ENCODE data around the gene TPD52L2. TPM values are rescaled to one million over a fixed set of nuclear protein-coding genes. Genes with fewer than 3 reads are reported as not detected.

The TPD52L2 gene
- total RNA-seq, 6 donors from 2014 or later = 64.2 to 103 (median 79.4) TPM

GRCh38 chr20:63822276-63822696, 42.8 kb upstream of the TPD52L2 start:
- WGBS, 2 donors = 60 to 63% methylated on average over 9 to 15 of the region's 15 CpGs
- H3K27ac ChIP-seq = peak overlapping the region in 1 of 4 donors; percentile 26
- TF ChIP-seq POLR2AphosphoS5 (IDR thresholded peaks at IDR 0.05) = peak in 1 of 2 donors; percentile 35
- no peak for TF ChIP-seq POLR2A (IDR thresholded peaks at IDR 0.05)
- H3K9me3 ChIP-seq = no peaks in the 10 kb centered on the region
- peak in 1 of 2 donors; percentile 40 for DNase-seq
- peak; percentile 56 to 57 for ATAC-seq (ENCODE audit: low FRiP score in 2 of 2)
- no peaks in the 10 kb centered on the region for H3K27me3 ChIP-seq
- no peaks in the 10 kb centered on the region for H3K36me3 ChIP-seq
- H3K4me3 ChIP-seq = no peak overlapping the region
- peaks cover 0 to 9% (median 8%) of the 10 kb centered on the region in 4 donors for H3K4me1 ChIP-seq

- 53 to 59% methylated on average over 12 of the region's 12 CpGs for WGBS, 2 donors
- TF ChIP-seq POLR2AphosphoS5 (IDR thresholded peaks at IDR 0.05) (peak in 1 of 2 donors; percentile 9), POLR2A (IDR thresholded peaks at IDR 0.05) (no peak)
- Histone ChIP-seq H3K27ac (peak overlapping the region in 1 of 4 donors; percentile 46), H3K9me3 (no peaks in the 10 kb centered on the region), H3K27me3 (no peaks in the 10 kb centered on the region), H3K4me1 (peaks cover 0 to 15% (median 11%) of the 10 kb centered on the region in 4 donors), H3K4me3 (no peak overlapping the region), H3K36me3 (no peaks in the 10 kb centered on the region)
- ATAC-seq (ENCODE audit: low FRiP score in 2 of 2) (no peak), DNase-seq (no peak)
Observed at GRCh38 chr20:63823691-63824311, 41.3 kb upstream of the TPD52L2 start.

- ATAC-seq (ENCODE audit: low FRiP score in 2 of 2) (no peak), DNase-seq (no peak)
- Histone ChIP-seq H3K9me3 (no peaks in the 10 kb centered on the region), H3K36me3 (no peaks in the 10 kb centered on the region), H3K4me3 (no peak overlapping the region), H3K27ac (no peak overlapping the region), H3K4me1 (peaks cover 8 to 28% (median 23%) of the 10 kb centered on the region in 4 donors), H3K27me3 (no peaks in the 10 kb centered on the region)
- WGBS, 2 donors = 84 to 88% methylated on average over 24 to 25 of the region's 25 CpGs
- no peak for TF ChIP-seq POLR2A (IDR thresholded peaks at IDR 0.05)
- TF ChIP-seq CTCF (IDR thresholded peaks at IDR 0.05) = no peak
- no peak for TF ChIP-seq POLR2AphosphoS5 (IDR thresholded peaks at IDR 0.05)
- TF ChIP-seq EP300 (IDR thresholded peaks at IDR 0.05) = no peak
Observed at GRCh38 chr20:63825331-63826118, 39.5 kb upstream of the TPD52L2 start.

GRCh38 chr20:63826753-63827152, 38.3 kb upstream of the TPD52L2 start:
- H3K36me3 ChIP-seq = no peaks in the 10 kb centered on the region
- H3K27me3 ChIP-seq = no peaks in the 10 kb centered on the region
- H3K9me3 ChIP-seq = no peaks in the 10 kb centered on the region
- no peak overlapping the region for H3K4me3 ChIP-seq
- peaks cover 9 to 30% (median 27%) of the 10 kb centered on the region in 4 donors for H3K4me1 ChIP-seq
- no peak overlapping the region for H3K27ac ChIP-seq
- ATAC-seq (ENCODE audit: low FRiP score in 2 of 2) = no peak
- TF ChIP-seq CTCF (IDR thresholded peaks at IDR 0.05) = no peak
- TF ChIP-seq POLR2A (IDR thresholded peaks at IDR 0.05) = no peak
- TF ChIP-seq POLR2AphosphoS5 (IDR thresholded peaks at IDR 0.05) = no peak
- no peak for TF ChIP-seq EP300 (IDR thresholded peaks at IDR 0.05)
- WGBS, 2 donors = 74 to 92% methylated on average over 12 to 13 of the region's 13 CpGs
- DNase-seq = no peak

- no peaks in the 10 kb centered on the region for H3K36me3 ChIP-seq
- DNase-seq (no peak), ATAC-seq (ENCODE audit: low FRiP score in 2 of 2) (no peak)
- H3K9me3 ChIP-seq = no peaks in the 10 kb centered on the region
- no peak for TF ChIP-seq POLR2A (IDR thresholded peaks at IDR 0.05)
- TF ChIP-seq CTCF (IDR thresholded peaks at IDR 0.05) = no peak
- TF ChIP-seq POLR2AphosphoS5 (IDR thresholded peaks at IDR 0.05) = no peak
- TF ChIP-seq EP300 (IDR thresholded peaks at IDR 0.05) = no peak
- 91 to 92% methylated on average over 8 of the region's 8 CpGs for WGBS, 2 donors
- no peaks in the 10 kb centered on the region for H3K27me3 ChIP-seq
- H3K4me1 ChIP-seq = peaks cover 22 to 43% (median 29%) of the 10 kb centered on the region in 4 donors
- H3K4me3 ChIP-seq = no peak overlapping the region
- H3K27ac ChIP-seq = no peak overlapping the region
Observed at GRCh38 chr20:63828124-63828523, 36.9 kb upstream of the TPD52L2 start.
